Activated CD8-positive, alpha-beta memory T cell treated with anti-CD3 and anti-CD28 coated beads, Interleukin-2, amount 50 U/mL, for 1 hour (primary cell): ENCODE results near the gene SSNA1.

Experiments
- DNase-seq: peaks from one replicate; pipeline ENCODE4 v3.0.0-alpha.2; 2020; ENCODE audit errors: extremely low read depth

The SSNA1 gene

DNA sequence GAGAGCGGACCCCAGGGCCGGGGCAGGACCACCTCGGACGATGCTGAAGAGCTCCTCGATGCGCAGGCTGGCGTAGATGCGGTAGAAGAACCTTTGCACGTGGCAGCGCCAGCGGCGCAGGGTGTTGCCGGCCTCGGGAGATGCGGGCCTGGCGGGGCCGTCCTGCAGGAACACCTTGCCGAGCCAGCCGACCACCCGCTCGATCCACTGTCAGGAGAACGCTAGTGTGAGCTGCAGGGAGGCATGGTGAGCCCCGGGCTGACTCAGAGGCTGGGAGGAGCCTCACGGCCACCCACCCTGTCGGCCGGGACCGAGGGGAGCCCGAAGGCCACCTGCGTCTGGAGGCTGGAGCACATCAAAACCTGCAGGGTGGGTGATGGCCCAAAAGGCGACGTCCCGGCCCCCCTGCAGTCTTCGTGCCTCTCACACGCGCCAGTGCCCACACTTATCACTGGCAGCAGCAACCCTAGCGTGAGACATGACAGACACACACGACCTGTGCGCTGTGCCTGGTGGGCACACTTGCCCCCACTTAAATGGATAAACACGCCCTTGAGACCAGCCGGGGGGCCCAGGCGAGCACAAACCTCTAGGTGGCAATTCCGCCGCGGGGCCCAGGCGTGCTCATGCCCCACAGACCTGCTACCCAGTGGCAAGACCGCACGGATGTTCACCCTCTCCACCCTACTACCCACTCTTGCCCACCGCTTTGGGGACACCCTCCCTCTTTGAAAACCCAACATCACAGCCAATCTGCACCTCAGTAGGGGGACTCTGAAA, 3.4 kb upstream of the SSNA1 start:
- no peak for DNase-seq

- DNase-seq, result no peak
These were observed 2.6 kb upstream of the SSNA1 start for GRCh38 chr9:137185921-137186320.

DNA sequence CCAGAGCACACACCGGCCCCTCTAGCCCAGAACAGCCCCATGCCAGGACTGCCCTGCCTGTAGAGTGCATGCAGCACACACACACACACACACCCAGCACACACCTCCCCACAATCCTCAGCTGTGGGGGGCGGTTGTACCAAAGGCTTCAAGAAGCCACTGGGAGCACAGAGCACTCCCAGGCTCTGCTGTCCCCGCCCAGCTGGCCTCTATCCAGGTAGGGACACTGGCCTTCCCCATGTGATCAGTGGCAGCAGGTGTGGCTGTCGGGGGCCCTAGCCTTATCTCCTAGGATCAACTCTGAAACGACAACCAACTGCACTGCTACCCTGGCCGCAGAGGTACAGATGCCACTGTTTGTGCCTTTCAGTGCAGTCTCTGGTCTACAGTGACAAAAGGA, 2.1 kb upstream of the SSNA1 start:
- no peak for DNase-seq

DNA sequence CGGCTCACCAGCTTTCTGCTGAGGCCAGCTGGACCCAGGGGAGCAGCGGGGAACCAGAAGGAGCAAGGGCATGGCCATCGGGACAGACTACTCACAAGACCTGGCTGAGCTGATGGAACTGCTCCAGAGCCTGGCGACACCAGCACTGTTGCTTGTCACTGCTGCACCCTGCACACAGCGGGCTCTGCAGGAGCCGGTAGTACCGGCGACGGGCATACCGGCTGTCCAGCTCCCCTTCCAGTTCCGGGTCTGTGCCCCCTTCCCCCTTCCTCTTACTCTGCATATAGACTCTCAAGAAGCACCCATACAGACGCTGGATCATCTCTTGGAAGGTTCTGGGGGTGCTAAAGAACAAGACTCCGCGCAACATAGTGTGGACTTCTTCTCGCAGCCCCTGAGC, 1.1 kb upstream of the SSNA1 start:
- DNase-seq, result no peak

- no peak for DNase-seq
These were observed 388 bp upstream of the SSNA1 start for GRCh38 chr9:137188086-137188489.

DNA sequence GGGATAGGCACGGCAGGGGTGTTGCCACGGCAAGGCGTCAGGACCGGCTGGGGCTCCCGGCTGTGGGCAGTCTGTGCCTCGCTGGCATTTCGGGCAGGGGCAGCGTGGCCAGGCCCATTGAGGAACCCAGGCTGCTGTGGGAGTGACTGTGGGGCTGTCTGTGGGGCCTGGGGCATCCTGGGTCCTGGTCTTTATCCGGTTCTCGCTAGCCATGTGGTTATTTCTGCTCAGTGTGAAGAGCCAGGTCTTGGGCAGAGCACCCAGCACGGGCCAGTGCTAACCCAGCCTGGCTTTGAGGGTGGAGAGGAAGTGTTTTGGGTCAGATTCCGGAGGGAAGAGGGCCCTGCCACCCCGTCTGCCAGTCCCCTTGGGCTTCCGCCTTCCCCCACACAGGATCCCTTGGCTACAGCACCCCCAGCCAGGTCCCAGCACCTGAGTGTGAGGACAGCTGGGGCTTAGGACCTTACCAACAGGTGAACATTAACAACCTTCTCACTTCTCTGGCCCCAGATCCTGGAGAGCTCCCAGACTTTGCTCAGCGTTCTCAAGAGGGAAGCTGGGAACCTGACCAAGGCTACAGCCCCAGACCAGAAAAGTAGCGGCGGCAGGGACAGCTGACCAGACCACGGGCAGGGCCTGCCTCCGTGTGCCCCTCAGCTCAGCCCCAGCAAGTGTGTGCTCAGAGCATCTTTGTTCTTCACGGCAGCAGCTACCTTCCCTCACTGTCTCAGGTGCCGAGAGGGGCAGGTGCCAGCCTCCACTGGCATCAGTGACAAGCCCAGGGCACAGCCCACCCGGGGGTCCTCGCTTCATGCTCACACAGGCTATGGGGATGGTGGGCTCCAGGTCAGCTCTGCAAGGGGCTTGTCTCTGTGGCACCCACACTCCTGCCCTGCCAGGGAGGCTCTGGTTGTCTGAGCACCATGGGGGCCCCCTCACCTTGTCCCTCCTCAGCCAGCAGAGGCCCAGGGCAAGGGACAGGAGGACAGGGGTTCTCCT, 1.1 kb downstream of the SSNA1 start:
- DNase-seq, result no peak

DNA sequence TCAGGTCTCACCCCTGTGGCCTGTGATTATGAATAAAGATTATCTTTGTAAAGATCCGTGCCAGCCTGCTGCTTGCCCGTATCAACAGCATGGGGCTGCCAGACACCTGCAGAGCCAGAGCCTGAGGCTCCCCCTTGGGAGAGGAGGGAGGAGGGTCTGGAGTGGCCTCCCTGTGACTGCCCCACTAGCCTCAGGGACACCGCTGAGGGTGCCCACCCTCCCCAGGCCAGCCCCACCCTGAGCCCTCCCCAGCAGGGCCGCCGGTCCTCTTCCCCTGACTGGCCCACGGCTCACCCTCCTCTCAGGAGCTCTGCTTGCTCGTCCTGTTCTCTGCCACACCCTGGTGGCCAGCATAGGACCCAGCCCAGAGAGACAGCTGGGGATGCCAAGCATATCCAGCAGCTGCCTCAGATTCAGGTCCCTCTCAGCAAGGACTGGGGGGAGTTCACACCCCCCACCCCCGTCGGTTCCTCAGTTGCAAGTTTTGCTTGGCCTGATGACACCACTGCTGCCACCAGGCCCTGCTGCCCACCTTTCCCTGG, 1.9 kb downstream of the SSNA1 start:
- no peak for DNase-seq

DNA sequence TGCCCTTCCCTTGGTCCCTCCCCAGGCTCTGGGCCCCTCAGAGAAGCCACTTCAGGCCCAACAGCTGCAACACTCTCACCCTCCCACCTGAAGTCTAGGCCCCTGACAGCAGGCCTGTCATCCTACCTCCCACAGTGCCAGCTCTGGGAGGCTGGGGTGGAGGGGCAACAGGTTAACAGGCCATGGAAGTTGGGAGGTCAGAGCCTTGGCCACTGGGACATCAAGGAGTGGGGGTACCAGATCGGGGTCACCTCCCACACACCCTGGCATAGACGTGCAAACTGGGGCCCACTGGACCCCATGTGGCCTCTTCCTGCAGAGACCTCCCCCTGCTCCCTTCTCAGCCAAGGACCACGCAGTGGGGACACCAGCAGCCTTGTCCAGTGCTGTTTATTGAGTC, 2.8 kb downstream of the SSNA1 start:
- DNase-seq, result no peak

GRCh38 chr9:137191691-137192447, 3.4 kb downstream of the SSNA1 start:
- DNase-seq, result no peak

GRCh38 chr9:137192448-137192780, 3.9 kb downstream of the SSNA1 start:
- DNase-seq, result no peak

DNA sequence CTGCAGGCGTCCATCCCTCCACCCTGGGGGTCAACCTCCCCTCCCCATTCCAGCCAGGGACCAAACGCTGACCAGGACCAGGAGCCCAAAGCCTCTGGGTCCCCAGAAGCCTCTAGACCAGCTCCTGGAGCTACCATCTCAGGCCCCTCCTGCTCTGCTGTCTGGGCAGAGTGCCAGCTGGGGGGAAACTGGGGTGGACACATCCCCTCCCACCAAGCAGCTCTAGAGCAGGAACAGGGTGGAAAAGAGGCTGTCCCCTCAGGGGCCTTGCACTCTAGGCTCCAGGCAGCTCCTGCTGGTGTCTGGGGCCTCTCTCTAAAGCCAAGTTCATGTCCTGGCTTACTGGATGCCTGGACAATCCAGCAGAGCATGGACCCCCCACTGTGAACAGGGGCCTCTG, 4.4 kb downstream of the SSNA1 start:
- no peak for DNase-seq

- no peak for DNase-seq
These were observed 5.3 kb downstream of the SSNA1 start for GRCh38 chr9:137193771-137194170.

DNA sequence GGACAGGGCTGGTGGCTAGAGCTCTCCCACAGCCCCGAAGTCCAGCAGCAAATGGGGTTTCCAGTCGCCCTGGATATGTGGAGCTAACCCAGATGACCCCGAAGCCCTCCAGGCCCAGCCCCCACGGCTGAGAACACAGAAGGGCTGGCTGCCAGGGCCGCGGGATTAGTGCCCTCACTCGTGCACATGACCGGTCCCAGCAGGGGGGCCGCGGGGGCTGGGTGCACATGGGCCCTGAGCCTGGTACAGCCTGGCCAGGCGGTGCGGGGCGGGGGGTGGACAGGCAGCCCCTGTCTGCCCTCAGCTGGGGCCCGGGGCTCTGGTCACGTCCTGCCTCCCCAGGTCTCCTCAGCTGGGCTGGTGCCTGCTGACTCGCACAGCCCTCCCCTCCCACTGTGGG, 5.9 kb downstream of the SSNA1 start:
- DNase-seq, result no peak

DNA sequence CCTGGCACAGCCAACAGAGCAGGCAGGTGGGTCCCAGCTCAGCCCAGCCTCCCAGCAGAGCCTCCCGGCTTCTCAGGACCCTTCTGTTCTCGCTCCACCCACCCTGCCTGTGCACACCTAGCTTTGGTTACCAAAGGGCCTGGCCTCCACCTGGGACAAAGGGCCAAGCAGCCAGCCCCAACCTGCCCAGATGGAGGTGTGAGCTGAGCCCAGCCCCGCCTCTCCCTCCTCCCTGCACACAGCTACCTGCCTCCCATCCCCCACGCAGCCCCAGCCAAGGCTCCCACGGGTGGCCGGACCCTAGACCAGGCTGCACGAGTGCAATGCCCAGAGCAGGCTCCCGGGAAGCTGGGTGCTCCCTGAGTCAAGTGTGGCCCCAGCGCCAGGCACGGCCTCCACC, 6.4 kb downstream of the SSNA1 start:
- no peak for DNase-seq

DNA sequence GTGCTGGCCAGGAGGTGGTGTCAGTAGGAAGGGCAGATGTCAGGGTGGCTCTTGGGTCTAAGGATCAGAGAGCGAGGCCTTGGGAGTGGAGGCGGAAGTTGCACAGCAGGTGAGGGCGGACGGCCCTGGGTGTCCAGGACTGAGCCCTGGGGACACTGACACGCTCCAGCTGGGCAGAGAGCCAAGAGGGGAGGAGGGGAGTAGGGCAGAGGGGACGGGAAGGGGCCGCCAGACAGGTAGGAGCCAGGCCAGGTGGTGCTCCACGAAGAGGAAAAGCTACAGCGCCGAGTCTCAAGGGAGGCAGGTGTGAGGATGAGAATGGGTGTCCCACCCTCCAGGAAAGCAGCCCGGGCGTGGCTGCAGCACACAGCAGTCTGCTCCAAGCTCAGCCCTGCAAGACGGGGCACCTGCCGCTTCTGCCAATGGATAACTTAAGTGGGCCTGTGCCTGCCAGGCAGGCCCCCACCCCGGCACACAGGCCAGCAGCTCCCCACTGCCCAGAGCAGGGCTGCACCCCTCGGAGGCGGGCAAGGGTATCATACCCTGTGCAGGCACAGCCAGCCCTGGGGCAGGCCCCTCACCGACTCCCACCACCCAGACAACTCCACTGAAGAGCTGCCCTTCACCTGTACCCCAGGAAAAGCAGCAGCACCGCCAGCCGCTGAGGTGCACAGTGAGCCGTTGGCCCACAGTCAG, 7.2 kb downstream of the SSNA1 start:
- DNase-seq, result no peak

GRCh38 chr9:137198051-137198901, 9.8 kb downstream of the SSNA1 start:
- no peak for DNase-seq

- no peak for DNase-seq
These were observed 10.4 kb downstream of the SSNA1 start for GRCh38 chr9:137198902-137199283.

GRCh38 chr9:137199411-137200121, 11.1 kb downstream of the SSNA1 start:
- no peak for DNase-seq

DNA sequence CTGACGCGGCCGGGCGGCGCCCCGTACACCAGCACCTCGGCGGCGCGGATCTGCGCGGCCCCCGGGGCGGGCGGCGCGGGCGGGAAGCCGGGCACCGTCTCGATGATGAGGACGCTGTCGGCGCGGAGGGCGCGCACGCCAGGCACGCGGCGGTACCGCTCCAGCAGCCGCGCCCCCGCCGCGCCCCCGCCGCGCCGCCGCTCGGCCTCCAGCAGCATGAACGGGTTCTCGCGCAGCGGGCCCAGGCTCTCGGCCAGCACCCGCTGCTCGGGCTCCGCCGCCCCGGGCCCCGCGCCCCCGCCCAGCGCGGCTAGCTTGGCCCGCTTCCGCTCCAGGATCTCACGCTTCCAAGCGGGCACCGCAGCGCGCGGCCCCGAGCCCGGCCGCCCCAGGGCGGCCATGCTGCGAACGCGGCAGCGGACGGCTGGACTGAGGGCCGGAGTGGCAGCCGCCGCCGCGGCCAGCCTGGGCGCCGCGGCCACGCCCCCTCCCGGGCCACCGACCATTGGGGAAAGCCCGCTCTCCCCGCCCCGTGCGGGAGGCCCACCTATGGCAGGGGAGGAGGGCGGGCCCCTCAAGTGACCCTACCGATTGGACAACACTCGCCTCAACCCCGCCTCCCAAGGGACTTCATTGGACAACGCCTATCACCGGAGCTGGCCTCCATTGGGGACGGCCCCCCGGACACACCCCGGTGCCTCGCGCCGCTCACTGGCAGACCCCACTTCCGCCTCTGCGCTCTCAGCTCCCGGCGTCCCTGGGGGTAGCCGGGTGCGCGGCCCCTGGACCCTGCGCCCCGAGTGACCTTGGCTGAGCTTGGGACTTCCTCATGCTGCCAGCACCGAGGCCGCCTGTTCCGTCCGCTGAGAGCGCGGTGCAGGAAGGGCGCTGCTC, 12.1 kb downstream of the SSNA1 start, which contains the start of gene TPRN:
Gene TPRN (minus strand): TSS at position 431 of the 894 bp plus-strand sequence. CDS start 30 bp downstream, at position 401.
- peak; percentile 99 for DNase-seq
